LNCaP clone FGC (cell line): Measurements from ENCODE around the gene NHS.

Source experiments
- DNase-seq: peaks from one replicate; pipeline ENCODE4 v3.0.0-alpha.2; 2011; ENCODE audit warnings: low read depth
- H3K4me3 ChIP-seq: 2 replicates; pipeline ENCODE4 v1.5.1; 2011; ENCODE audit warnings: mild to moderate bottlenecking, low read depth, low read length, control low read depth
- TF ChIP-seq, protein P1 (sequence below): IDR thresholded peaks from 2 replicates; pipeline ENCODE4 v1.5.1; 2012; ENCODE audit warnings: mild to moderate bottlenecking; ENCODE audit not compliant: control insufficient read depth, insufficient read depth; ENCODE audit errors: extremely low read depth

The NHS gene

DNA sequence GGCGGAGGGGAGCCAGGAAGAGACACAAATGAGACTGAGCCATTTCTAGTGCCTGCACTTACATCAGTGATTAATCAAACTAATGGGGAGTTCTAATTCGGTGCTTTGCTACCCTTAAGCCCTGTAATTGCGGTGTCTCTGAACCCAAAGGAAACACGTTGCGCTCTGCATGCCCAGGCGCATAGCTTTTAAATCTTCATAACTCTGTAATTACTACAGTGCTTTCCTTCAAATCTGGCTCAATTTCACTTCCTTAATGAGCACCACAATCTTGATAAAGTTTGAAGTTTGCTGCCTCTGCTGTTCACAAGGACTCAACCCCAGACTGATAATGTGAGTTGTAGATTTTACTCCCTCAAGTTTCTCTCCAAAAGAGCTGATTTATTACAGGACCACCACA, 5.7 kb upstream of the NHS start:
- TF ChIP-seq, protein P1, sequence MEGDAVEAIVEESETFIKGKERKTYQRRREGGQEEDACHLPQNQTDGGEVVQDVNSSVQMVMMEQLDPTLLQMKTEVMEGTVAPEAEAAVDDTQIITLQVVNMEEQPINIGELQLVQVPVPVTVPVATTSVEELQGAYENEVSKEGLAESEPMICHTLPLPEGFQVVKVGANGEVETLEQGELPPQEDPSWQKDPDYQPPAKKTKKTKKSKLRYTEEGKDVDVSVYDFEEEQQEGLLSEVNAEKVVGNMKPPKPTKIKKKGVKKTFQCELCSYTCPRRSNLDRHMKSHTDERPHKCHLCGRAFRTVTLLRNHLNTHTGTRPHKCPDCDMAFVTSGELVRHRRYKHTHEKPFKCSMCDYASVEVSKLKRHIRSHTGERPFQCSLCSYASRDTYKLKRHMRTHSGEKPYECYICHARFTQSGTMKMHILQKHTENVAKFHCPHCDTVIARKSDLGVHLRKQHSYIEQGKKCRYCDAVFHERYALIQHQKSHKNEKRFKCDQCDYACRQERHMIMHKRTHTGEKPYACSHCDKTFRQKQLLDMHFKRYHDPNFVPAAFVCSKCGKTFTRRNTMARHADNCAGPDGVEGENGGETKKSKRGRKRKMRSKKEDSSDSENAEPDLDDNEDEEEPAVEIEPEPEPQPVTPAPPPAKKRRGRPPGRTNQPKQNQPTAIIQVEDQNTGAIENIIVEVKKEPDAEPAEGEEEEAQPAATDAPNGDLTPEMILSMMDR, result no peak
- DNase-seq, result no peak
- no peak overlapping the region for H3K4me3 ChIP-seq

DNA sequence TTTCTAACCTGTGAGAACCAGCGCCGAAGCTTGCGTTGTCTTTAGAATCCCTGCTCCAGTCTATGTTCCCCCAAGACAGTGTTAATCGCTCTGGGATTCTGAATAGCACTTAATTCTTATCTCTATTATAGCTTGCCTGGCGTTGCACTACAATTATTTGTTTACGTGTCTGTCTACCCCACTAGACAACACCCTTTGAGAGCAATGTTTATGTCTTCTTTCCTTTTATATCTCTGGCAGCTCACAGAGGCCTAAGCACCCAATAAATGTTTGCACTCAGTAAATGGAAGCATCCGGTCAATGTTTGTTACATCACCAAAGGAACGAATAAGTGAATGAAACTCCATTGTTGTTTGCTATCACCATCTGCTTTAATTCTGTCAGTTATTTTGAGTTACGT, 4.8 kb upstream of the NHS start:
- no peak overlapping the region for H3K4me3 ChIP-seq
- TF ChIP-seq, protein P1, result no peak
- DNase-seq, result no peak

DNA sequence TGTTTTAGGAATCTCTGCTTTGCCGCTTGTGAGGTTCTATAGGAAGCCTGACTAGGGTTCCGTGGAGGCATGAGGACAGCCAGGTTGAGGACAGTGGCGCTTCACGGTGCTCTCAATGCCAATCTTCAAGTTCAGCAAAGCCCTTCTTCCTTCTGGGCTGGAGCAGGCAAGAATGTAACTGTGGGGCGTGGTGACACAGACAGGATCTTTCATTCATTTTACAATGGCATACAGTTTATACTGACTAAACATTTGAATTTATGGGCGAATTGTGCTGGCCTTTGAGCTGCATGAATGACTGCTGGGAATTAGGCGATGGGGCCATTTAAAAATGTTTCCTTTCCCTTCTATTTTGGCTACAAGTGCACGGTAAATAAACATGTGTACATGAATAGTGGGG, 2.9 kb upstream of the NHS start:
- no peak overlapping the region for H3K4me3 ChIP-seq
- TF ChIP-seq, protein P1, result no peak
- DNase-seq, result no peak

DNA sequence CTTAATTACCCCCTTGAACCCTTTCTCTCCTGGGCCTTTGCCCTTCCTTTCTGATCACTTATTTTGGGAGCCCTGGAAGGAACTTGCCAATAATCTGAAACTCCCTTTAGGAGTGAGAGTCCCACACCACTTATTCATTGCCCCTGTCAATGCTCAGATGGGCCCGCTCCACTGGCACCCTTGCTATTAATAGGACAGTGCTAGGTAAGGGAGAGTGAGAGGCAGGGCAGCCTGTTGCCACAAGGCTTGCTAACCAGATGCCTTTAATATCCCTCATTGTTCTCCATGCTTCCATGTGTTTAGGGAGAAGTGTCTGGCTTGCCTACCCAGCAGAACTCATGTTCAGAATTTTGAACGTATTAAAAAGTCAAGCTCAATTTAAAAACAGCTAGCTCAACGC, 1.7 kb upstream of the NHS start:
- no peak for DNase-seq
- TF ChIP-seq, protein P1, result no peak
- H3K4me3 ChIP-seq, result no peak overlapping the region

DNA sequence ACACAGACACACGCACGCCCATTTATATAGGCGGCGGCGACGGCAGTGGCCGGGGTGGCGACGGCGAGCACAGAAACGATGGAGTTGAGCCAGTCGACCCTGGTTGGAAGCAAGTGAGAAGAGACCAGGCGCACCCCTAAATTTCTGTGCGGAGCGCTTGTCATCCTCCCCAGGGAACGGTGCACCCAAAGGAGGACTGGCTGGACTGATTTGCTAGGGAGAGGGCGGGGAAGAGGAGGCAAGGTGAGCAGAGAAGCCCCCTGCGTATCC, 302 bp downstream of the NHS start:
- no peak overlapping the region for H3K4me3 ChIP-seq
- DNase-seq, result no peak
- TF ChIP-seq, protein P1, result no peak

DNA sequence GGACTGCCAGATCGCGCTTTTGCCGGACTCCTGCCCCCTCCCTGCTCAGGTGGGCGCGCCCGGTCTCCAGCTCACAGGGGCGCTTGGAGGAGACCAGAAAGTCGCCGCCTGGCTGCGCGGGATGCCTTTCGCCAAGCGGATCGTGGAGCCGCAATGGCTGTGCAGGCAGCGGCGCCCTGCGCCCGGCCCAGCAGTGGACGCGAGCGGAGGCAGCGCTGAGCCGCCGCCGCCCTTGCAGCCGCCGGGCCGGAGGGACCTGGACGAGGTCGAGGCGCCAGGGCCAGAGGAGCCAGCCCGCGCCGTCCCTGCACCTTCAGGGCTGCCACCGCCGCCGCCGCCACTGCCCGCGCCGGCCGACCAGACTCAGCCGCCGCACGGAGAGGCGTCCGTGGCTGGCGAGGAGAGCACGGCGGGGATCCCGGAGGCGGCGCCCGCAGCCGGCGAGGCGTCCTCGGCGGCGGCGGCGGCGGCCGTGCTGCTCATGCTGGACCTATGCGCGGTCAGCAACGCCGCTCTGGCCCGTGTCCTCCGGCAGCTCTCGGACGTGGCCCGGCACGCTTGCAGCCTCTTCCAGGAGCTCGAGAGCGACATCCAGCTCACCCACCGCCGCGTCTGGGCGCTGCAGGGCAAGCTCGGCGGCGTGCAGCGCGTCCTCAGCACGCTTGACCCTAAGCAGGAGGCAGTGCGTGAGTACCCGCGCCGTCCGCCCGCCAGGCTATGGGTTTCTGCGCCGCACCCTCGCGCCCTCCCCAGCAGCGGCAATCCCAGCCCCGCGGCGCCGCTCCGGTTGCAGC, 834 bp downstream of the NHS start:
- peak overlapping the region; percentile 13; the same call in 1 of the 2 replicates for H3K4me3 ChIP-seq
- no peak for DNase-seq
- TF ChIP-seq, protein P1, result peak; percentile 31; the same call in 1 of the 2 replicates

DNA sequence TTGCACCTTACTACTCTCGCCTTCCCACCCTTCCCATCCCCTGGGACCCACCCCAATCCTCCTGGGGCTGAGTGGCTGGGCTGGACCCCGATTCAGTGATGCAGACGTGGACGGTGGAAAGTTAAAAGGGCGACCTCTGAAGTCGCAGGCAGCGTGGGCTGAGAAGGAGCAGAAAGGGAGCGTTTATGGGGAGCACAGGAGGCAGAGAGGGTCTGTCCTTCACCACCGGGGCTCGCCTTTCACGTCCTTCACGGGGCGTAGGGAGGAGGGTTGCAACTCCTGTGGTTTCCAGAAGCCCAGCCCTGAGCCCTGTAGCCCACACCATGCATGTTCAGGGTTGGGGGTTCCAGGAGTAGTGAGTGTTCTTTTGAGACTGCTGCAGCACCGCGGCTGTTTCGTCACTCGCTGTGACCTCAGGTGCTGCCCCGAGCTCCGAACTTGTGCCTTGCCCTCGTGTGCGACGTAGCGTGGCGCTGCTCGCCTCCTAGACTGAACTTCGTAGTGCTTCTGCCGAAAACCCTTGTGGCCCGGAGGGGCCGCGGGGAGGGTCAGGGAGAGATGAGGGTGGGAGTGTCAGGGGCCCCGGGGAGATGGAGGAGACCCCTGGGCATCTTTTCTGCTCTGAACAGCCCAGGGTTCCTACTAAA, 1.6 kb downstream of the NHS start:
- H3K4me3 ChIP-seq, result peak overlapping the region; percentile 13; the same call in 1 of the 2 replicates
- TF ChIP-seq, protein P1, result no peak
- no peak for DNase-seq
